SK-N-SH treated with all-trans-retinoic acid at 6 μM for 48 hours (cell line): Measurements from ENCODE around the gene NEAT1.

Experiments
- ATAC-seq: fragments of 200-7000 bp; cut with Tn5 transposase; 3 replicates; pipeline ENCODE4 v1.9.1; 2020; ENCODE audit warnings: mild to moderate bottlenecking, moderate library complexity
- ARNTL ChIP-seq: fragments of 450-650 bp; formaldehyde crosslinking; IDR thresholded peaks from 2 replicates; pipeline ENCODE4 v1.5.0; 2020; ENCODE audit warnings: low read depth, mild to moderate bottlenecking, moderate library complexity, borderline replicate concordance
- BACH2 ChIP-seq: fragments of 250-450 bp; sonication (Bioruptor Pico); IDR thresholded peaks from 2 replicates; pipeline ENCODE4 v1.9.0; 2021; ENCODE audit warnings: mild to moderate bottlenecking, borderline replicate concordance
- CREB5 ChIP-seq: fragments of 250-450 bp; sonication (Bioruptor Pico); IDR thresholded peaks from 2 replicates; pipeline ENCODE4 v1.5.1; 2020; ENCODE audit warnings: low read depth, mild to moderate bottlenecking, moderate library complexity
- CSDC2 ChIP-seq: fragments of 250-450 bp; sonication (Bioruptor Pico); IDR thresholded peaks from 2 replicates; pipeline ENCODE4 v1.5.0; 2020; ENCODE audit warnings: mild to moderate bottlenecking, moderate library complexity
- CSRNP3 ChIP-seq: fragments of 250-450 bp; sonication (Bioruptor Pico); IDR thresholded peaks from 2 replicates; pipeline ENCODE4 v1.5.1; 2021; ENCODE audit warnings: mild to moderate bottlenecking, moderate library complexity
- ESRRG ChIP-seq: fragments of 250-450 bp; sonication (Bioruptor Pico); IDR thresholded peaks from 2 replicates; pipeline ENCODE4 v1.6.1; 2021; ENCODE audit warnings: mild to moderate bottlenecking
- GLIS3 ChIP-seq: fragments of 250-450 bp; sonication (Bioruptor Pico); IDR thresholded peaks from 2 replicates; pipeline ENCODE4 v1.5.0; 2020; ENCODE audit warnings: mild to moderate bottlenecking, moderate library complexity
- ISL1 ChIP-seq: fragments of 250-450 bp; sonication (Bioruptor Pico); IDR thresholded peaks from 2 replicates; pipeline ENCODE4 v2.1.2; 2022; ENCODE audit warnings: mild to moderate bottlenecking, moderate library complexity
- OSR1 ChIP-seq: fragments of 250-450 bp; sonication (Bioruptor Pico); IDR thresholded peaks from 2 replicates; pipeline ENCODE4 v1.8.0; 2022; ENCODE audit warnings: moderate library complexity, mild to moderate bottlenecking, inconsistent platforms
- PATZ1 ChIP-seq: fragments of 250-450 bp; sonication (Bioruptor Pico); IDR thresholded peaks from 2 replicates; pipeline ENCODE4 v1.8.0; 2020; ENCODE audit warnings: mild to moderate bottlenecking, moderate library complexity, borderline replicate concordance
- POU6F1 ChIP-seq: fragments of 250-450 bp; sonication (Bioruptor Pico); IDR thresholded peaks from 2 replicates; pipeline ENCODE4 v1.8.0; 2021; ENCODE audit warnings: low read depth, mild to moderate bottlenecking, moderate library complexity, borderline replicate concordance
- PPARA ChIP-seq: fragments of 250-450 bp; sonication (Bioruptor Pico); IDR thresholded peaks from 2 replicates; pipeline ENCODE4 v1.5.0; 2020; ENCODE audit warnings: mild to moderate bottlenecking, borderline replicate concordance
- RARB ChIP-seq: fragments of 250-450 bp; sonication (Bioruptor Pico); IDR thresholded peaks from 2 replicates; pipeline ENCODE4 v1.8.0; 2021; ENCODE audit warnings: mild to moderate bottlenecking, moderate library complexity
- SNAI2 ChIP-seq: fragments of 250-450 bp; sonication (Bioruptor Pico); IDR thresholded peaks from 2 replicates; pipeline ENCODE4 v1.5.0; 2020; ENCODE audit warnings: mild to moderate bottlenecking, moderate library complexity
- TCF4 ChIP-seq: fragments of 250-450 bp; sonication (Bioruptor Pico); IDR thresholded peaks from 2 replicates; pipeline ENCODE4 v1.8.0; 2021; ENCODE audit warnings: mild to moderate bottlenecking, moderate library complexity, borderline replicate concordance
- TOX ChIP-seq: fragments of 250-450 bp; sonication (Bioruptor Pico); IDR thresholded peaks from 2 replicates; pipeline ENCODE4 v1.8.0; 2021; ENCODE audit warnings: mild to moderate bottlenecking, moderate library complexity, borderline replicate concordance
- TSHZ2 ChIP-seq: fragments of 250-450 bp; sonication (Bioruptor Pico); IDR thresholded peaks from 2 replicates; pipeline ENCODE4 v1.5.0; 2020; ENCODE audit warnings: mild to moderate bottlenecking, moderate library complexity
- ZC3H10 ChIP-seq: fragments of 250-450 bp; sonication (Bioruptor Pico); IDR thresholded peaks from 2 replicates; pipeline ENCODE4 v1.5.1; 2021; ENCODE audit warnings: mild to moderate bottlenecking, moderate library complexity
- ZFP3 ChIP-seq: fragments of 250-450 bp; sonication (Bioruptor Pico); IDR thresholded peaks from 2 replicates; pipeline ENCODE4 v1.5.0; 2020; ENCODE audit warnings: mild to moderate bottlenecking, moderate library complexity
- ZFP30 ChIP-seq: fragments of 450-650 bp; formaldehyde crosslinking; IDR thresholded peaks from 2 replicates; pipeline ENCODE4 v1.5.0; 2022; ENCODE audit warnings: mild to moderate bottlenecking, moderate library complexity
- ZNF565 ChIP-seq: fragments of 450-650 bp; formaldehyde crosslinking; conservative IDR thresholded peaks from 2 replicates; pipeline ENCODE4 v1.5.0; 2020; ENCODE audit warnings: low read depth, mild to moderate bottlenecking, moderate library complexity
- ZNF70 ChIP-seq: fragments of 450-650 bp; formaldehyde crosslinking; IDR thresholded peaks from 2 replicates; pipeline ENCODE4 v1.5.0; 2020; ENCODE audit warnings: mild to moderate bottlenecking, moderate library complexity
- ZNF8 ChIP-seq: fragments of 450-650 bp; formaldehyde crosslinking; IDR thresholded peaks from 2 replicates; pipeline ENCODE4 v1.5.0; 2020; ENCODE audit warnings: mild to moderate bottlenecking, moderate library complexity

The NEAT1 gene

GRCh38 chr11:65425105-65425970 is 2.7 kb downstream of the NEAT1 start:
- no peak for ATAC-seq
- TF ChIP-seq CREB5 (CRISPR knock-in tag) (no peak), CSDC2 (CRISPR knock-in tag) (0 out of 2 replicates have a peak, but pooled peaks have one; percentile 16), TCF4 (CRISPR knock-in tag) (peak; percentile 13; the same call in 1 of the 2 replicates), OSR1 (CRISPR knock-in tag) (no peak), TOX (CRISPR knock-in tag) (no peak; the same call in none of the 2 replicates), ZNF70 (CRISPR knock-in tag) (peak; percentile 5; the same call in 1 of the 2 replicates), ZNF565 (CRISPR knock-in tag) (no peak), ZNF8 (0 out of 2 replicates have a peak, but pooled peaks have one; percentile 2), PPARA (CRISPR knock-in tag) (no peak), ZC3H10 (CRISPR knock-in tag) (peak; percentile 40; the same call in 1 of the 2 replicates), RARB (CRISPR knock-in tag) (peak; percentile 66), SNAI2 (no peak), PATZ1 (CRISPR knock-in tag) (peak; percentile 70; the same call in 1 of the 2 replicates), ARNTL (CRISPR knock-in tag) (0 out of 2 replicates have a peak, but pooled peaks have one; percentile 4), POU6F1 (no peak), CSRNP3 (CRISPR knock-in tag) (peak; percentile 71), ZFP30 (CRISPR knock-in tag) (no peak), TSHZ2 (no peak), BACH2 (CRISPR knock-in tag) (no peak), ISL1 (CRISPR knock-in tag) (no peak), ZFP3 (CRISPR knock-in tag) (no peak), ESRRG (CRISPR knock-in tag) (no peak; the same call in 1 of the 2 replicates), GLIS3 (CRISPR knock-in tag) (peak; percentile 24)
